GM18907 (cell line): ENCODE results near the gene PIGX.
A peak's percentile ranks its signal among the peaks of the same experiment; 100 is the strongest.

Experiments used
- ATAC-seq: cut with Tn5 transposase; IDR thresholded peaks from one replicate; pipeline ENCODE4 v1.9.1; 2021; ENCODE audit warnings: mild to moderate bottlenecking, moderate library complexity; ENCODE audit not compliant: unreplicated experiment

PIGX gene

DNA sequence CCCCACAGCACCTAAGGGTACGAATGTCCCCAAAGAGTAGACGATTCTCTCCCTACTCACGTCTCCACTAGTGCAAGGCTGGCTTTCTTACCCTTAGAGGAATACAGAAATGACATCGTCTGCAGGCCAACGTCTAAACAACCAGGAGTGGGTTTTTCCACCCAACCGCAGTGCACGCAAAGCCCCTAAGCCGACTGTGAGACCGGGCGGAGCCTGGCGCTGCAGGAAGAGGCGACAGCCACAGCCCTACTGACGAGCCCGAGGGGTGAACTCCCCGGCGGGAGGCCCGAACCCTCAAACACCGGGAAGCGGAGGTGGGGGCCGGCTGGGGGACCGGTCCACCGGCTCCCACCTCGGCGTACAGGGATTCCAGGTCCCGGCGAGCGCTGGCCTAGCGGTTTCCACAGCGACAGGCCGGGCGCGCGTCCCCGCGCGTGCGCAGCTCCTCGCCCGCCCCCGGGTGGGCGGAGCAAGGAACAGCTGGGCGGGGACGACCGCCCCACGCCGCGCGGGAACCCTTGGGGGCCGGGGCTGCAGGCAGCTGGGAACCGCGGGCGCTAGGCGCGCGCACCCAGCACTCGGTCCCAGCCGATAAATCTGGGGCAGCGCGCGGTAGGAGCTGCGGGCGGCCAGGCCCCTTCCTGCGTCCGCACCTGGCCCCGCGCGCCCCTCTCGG lies at the start of gene PIGX, which contains the start of gene CEP19:
TSS of gene PIGX (plus strand) at position 540 of the 676 bp plus-strand sequence.
TSS of gene CEP19 (minus strand) at position 413 of the 676 bp plus-strand sequence. CDS start 3,593 bp downstream, outside the sequence.
- peak; percentile 71 for ATAC-seq

DNA sequence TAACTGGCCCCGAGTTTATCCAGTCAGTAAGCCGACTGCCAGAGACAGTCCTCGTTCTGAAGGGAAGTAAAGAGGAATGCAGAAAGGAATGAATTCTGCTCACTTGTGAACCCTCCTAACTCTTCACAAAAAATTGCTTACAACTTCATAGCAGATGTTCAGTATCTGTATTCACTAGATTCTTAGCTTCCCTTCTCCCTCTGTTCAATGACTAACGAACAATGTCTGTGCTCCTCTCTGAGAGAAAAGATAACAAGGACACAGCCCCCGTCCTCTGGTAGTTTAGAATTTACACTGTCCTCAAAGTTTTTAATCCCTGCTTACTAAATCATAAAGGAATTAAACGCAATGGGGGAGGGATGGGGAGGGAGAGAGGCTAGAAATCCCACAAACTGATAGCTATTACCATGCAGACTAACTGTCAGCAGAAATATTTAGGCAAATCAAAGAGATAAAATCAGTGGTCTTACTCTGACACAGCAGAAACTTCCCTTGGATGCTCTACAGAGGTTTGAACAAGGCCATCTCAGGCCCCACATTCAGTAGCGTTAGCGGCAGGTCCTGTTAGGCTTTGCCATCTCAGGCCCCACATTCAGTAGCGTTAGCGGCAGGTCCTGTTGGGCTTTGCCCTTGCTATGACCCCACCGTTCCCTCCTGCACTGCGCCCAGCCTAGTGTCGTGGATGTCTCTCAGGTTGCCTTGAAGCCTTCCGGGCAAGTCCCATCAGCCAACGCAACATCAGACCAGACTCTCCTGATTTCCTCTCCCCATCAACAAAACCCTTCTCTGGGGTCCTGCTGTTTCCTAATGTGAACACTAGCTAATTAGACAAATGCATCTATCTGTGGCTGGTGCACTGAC lies 49.2 kb upstream of the PIGX start:
- no peak for ATAC-seq

GRCh38 chr3:196666001-196666867 lies 45.9 kb upstream of the PIGX start:
- ATAC-seq, result no peak

DNA sequence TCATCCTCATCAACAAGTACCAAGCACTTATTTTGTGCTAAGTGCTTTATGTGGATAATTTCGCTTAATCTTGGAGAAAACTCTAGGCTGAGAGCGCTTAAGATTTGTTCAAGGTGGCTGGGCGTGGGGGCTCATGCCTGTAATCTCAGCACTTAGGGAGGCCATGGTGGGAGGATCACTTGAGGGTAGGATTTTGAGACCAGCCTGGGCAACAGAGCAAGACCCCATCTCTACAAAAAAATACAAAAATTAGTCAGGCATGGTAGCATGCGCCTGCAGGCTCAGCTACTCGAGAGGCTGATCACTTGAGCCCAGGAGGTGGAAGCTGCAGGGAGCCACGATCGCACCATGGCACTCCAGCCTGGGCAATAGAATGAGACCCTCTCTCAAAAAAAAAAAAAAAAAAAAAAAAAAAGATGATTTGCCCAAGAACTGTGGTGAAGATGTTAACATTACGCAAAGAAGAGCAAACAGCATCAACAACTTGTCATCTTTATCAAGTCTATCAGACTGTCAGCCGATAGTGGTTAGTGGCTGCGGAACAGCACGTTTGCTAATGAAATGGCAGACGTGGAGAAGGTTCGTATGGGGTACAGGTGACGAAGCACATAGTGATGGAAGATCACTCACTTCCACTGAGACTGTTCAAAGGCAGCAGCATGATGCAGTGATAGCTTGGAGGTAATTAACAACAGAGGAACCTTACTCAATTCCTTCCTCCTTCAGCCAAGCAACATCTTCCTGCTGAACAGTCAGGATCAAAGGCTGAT lies 44.9 kb upstream of the PIGX start:
- no peak for ATAC-seq

DNA sequence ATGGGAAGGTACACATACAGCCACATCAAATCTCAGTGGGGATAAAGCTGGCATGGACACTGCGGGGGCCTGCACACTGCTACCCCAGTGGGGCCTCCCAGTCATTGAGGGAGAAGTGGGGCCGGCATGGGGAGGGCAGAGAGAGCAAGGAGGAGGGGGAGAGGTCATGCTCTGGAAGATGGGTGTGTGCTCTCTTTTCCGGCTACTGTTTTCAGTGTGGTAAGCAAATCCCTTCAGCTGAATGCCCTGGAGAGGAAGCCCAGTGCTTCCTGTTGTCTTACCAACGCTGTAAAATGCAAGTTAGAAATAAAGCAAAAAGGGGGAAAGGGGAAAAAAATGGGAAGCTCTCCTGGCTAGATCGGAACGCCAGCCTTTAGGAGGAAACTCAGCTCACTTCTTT lies 41.8 kb upstream of the PIGX start:
- no peak for ATAC-seq

GRCh38 chr3:196673632-196674031 lies 38.5 kb upstream of the PIGX start:
- no peak for ATAC-seq

- no peak for ATAC-seq
Observed at GRCh38 chr3:196677353-196677752, 34.8 kb upstream of the PIGX start.

DNA sequence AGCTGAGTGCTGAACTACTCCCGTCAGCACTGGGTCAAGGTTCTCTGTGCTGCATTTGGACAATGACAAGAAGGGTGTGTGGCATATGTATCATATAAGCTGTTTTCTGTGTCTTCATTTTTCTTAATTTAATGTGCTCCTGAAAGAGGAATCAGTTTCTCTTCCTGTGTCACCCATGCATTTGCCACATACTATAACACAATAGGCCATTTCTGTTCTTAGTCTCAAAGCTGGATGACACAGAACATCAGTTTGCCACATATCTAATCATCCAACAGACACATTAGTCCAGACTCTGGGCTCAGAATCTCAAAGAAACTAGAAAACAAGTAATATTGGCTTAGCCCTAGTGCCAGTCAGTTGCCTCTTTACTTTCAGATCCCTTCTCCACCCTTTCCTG lies 34.2 kb upstream of the PIGX start:
- no peak for ATAC-seq

GRCh38 chr3:196684548-196685407 lies 27.4 kb upstream of the PIGX start:
- peak; percentile 79 for ATAC-seq

DNA sequence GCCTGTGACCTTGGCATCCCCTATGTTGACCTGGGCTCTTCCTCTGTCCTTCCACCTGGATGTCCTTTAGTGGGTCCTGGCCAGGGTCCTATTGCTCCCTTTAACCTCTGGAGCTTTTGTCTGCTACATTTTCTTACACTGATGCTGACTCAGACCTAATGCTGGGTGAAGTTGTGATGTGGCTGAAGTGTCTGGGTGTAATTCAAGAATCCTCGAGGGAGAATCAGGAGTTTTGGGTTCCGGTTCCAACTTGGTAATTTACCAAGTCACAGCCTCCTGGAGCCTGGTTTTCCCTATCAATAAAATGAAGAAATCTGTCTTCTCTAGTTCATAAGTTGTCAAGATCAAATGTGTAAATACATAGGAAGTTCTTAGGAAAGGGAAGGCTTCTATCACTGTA lies 25.7 kb upstream of the PIGX start:
- ATAC-seq, result no peak

DNA sequence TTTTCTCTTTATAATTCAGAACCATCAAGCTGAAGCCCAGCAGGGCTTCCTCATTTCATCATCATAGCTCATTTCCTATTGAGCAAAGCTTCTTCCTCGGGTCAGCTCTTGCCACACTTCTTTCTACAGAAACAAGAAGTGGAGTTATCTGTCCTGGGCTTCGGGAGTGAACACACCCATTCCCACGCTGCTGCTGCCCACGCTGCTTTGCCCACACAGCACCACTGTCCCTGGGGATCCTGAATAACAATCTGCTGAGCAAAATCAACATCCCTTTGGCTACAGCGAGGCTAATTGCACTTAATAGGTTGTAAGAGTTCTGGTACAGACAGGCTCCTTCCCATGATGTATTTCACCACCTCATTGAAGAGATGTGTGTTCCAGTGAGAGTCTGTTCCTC lies 23.8 kb upstream of the PIGX start:
- ATAC-seq, result no peak

- no peak for ATAC-seq
Observed at GRCh38 chr3:196689941-196690660, 22.1 kb upstream of the PIGX start.

DNA sequence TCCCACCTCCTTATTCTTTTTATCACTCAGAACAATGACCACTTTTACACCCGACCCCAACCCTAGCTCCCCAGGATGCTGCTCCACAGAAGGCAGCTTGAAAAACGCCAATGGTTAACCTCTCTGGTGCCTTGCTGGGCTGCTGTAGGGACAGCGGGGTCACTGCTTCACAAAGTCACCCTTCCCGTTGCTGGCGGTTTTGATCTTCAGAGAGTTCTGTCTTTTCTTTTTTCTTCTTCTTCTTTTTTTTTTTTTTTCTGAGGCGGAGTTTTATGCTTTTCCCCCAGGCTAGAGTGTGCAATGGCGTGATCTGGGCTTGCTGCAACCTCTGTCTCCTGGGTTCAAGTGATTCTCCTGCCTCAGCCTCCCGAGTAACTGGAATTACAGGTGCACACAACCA lies 20.8 kb upstream of the PIGX start:
- ATAC-seq, result no peak

DNA sequence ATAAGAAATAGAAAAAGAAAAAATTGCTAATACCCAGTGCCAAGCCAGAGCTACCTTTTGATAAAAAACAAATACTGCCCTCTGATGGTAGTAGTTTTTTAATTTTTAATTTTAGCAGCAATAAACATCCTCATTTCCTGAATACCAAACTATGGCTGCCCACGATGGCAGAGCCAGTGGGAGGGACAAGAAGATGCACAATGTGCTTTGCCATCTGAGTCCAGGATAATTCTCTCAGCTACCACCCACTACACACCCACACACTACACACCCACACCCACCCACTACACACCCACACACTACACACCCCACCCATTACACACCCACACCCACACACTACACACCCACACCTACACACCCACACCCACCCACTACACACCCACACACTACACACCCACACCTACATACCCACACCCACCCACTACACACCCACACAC lies 18.0 kb upstream of the PIGX start:
- ATAC-seq, result no peak

GRCh38 chr3:196694941-196695848 lies 17.0 kb upstream of the PIGX start:
- ATAC-seq, result no peak

DNA sequence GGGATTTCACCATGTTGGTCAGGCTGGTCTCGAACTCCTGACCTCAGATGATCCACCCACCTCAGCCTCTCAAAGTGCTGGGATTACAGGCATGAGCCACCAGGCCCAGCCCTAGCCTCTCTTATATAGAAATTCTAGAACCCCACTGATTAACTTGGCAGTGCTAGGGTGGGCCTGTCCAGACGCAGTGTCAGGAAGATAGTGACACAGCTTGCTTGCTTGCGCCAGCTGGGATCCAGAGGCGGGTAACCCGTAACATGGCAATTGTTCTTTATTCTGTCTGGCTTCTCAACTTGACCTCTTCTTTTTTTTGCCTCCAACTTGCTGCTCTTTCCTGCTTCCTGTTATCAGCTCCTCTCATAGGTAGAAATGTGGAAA lies 16.3 kb upstream of the PIGX start:
- ATAC-seq, result no peak

DNA sequence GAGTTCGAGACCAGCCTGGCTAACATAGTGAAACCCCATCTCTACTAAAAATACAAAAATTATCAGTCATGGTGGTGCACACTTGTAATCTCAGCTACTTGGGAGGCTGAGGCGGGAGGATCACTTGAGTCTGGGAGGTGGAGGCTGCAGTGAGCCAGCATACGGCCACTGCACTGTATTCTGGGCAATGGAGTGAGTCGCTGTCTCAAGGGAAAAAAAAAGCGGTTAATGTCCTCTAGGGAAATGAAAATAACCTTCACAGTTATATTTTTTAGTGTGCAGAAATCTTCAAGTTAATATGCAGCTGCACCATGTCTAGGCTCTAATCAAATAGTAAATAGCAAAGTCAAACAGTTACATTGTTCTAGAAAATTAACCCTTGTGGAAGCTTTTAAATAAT lies 14.9 kb upstream of the PIGX start:
- ATAC-seq, result no peak

GRCh38 chr3:196699749-196700148 lies 12.4 kb upstream of the PIGX start:
- ATAC-seq, result no peak
